H1 (cell line): ENCODE results near the gene NFIX.

Experiments used
- ATF2 ChIP-seq: IDR thresholded peaks from 2 replicates; pipeline ENCODE4 v1.6.1; 2012; ENCODE audit warnings: low read length, inconsistent platforms
- POLR2AphosphoS5 ChIP-seq: IDR thresholded peaks from 2 replicates; pipeline ENCODE4 v1.6.1; 2011; ENCODE audit warnings: low read depth, low read length
- TF ChIP-seq, protein P1 (sequence below), 3 experiments: IDR thresholded peaks; 1 replicate in 2 of 3; 2 replicates in 1 of 3; pipeline versions ENCODE4 v1.5.1 to v1.6.1; 2011; ENCODE audit warnings: low read length in 3 of 3, mild to moderate bottlenecking in 3 of 3, inconsistent platforms in 2 of 3, low read depth in 1 of 3, moderate library complexity in 1 of 3; ENCODE audit not compliant: insufficient read depth in 1 of 3; ENCODE audit errors: control extremely low read depth in 1 of 3

- TF ChIP-seq, protein P1, sequence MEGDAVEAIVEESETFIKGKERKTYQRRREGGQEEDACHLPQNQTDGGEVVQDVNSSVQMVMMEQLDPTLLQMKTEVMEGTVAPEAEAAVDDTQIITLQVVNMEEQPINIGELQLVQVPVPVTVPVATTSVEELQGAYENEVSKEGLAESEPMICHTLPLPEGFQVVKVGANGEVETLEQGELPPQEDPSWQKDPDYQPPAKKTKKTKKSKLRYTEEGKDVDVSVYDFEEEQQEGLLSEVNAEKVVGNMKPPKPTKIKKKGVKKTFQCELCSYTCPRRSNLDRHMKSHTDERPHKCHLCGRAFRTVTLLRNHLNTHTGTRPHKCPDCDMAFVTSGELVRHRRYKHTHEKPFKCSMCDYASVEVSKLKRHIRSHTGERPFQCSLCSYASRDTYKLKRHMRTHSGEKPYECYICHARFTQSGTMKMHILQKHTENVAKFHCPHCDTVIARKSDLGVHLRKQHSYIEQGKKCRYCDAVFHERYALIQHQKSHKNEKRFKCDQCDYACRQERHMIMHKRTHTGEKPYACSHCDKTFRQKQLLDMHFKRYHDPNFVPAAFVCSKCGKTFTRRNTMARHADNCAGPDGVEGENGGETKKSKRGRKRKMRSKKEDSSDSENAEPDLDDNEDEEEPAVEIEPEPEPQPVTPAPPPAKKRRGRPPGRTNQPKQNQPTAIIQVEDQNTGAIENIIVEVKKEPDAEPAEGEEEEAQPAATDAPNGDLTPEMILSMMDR (IDR thresholded peaks at IDR 0.05; ENCODE audit: control extremely low read depth in 1 of 3, insufficient read depth in 1 of 3, low read depth in 1 of 3, low read length in 3 of 3) = no peak
- TF ChIP-seq ATF2 (no peak), POLR2AphosphoS5 (no peak)
Observed at GRCh38 chr19:13101590-13102415, 106.5 kb downstream of the NFIX start.
